GM12801 (cell line): ENCODE data around the gene UCK1.

ENCODE experiments used
- TF ChIP-seq, protein P1 (sequence below): IDR thresholded peaks from one replicate; pipeline ENCODE4 v1.5.1; 2011; ENCODE audit warnings: control low read depth; ENCODE audit not compliant: insufficient read length; ENCODE audit errors: extremely low read depth

UCK1 gene

DNA sequence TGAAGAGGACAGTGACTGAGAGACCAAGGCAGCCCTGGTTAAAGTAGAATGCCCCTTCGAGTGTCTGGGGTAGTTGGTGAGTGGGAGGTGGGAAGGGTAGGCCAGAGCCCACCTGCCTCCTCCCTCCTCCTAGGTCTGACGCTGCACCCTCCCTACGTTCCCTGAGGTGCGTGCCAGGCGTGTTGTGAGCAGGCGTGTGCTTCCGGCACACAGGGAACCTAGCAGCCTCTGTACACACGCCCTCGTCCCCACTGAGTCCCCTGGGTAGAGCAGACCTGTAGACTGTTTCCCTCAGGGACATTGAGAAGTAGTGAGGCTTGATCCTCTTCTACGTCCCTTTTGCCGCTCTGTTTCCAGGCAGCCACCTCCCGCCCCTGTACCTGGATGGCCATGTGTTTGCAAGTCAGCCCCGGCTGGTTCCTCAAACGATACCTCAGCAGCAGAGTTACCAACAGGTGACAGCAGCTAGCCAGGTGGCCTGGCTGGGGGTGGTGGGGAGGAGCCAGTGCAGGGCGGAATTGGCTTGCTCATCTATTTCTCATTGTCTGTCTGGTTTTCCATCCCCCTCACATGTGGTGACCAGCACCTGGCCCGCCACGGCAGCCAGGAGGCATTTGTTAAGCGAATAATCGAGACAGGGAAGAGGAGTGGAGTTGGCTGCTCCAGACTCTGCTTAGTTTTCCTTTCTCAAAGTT is 45.2 kb downstream of the UCK1 start:
- TF ChIP-seq, protein P1, sequence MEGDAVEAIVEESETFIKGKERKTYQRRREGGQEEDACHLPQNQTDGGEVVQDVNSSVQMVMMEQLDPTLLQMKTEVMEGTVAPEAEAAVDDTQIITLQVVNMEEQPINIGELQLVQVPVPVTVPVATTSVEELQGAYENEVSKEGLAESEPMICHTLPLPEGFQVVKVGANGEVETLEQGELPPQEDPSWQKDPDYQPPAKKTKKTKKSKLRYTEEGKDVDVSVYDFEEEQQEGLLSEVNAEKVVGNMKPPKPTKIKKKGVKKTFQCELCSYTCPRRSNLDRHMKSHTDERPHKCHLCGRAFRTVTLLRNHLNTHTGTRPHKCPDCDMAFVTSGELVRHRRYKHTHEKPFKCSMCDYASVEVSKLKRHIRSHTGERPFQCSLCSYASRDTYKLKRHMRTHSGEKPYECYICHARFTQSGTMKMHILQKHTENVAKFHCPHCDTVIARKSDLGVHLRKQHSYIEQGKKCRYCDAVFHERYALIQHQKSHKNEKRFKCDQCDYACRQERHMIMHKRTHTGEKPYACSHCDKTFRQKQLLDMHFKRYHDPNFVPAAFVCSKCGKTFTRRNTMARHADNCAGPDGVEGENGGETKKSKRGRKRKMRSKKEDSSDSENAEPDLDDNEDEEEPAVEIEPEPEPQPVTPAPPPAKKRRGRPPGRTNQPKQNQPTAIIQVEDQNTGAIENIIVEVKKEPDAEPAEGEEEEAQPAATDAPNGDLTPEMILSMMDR: no peak

DNA sequence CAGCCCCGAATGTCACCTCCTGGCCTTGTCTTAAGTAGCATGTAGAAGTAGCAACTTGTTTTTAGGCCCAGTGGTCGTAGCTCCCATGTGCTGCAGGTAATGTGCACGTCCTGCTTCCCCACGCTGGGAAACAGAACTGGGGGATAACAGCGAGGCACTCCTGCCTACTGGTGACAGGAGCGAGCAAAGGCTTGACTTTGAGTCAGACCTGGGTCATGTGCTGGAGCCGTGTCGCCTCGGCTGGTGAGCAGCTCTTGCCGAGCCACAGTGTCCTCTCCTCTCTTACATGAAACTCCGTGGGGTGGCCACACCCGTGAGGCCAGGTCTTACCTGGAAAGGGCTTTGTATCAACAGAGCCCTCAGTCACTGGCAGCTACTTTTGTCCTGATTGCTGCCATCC is 45.9 kb downstream of the UCK1 start:
- TF ChIP-seq, protein P1: no peak

DNA sequence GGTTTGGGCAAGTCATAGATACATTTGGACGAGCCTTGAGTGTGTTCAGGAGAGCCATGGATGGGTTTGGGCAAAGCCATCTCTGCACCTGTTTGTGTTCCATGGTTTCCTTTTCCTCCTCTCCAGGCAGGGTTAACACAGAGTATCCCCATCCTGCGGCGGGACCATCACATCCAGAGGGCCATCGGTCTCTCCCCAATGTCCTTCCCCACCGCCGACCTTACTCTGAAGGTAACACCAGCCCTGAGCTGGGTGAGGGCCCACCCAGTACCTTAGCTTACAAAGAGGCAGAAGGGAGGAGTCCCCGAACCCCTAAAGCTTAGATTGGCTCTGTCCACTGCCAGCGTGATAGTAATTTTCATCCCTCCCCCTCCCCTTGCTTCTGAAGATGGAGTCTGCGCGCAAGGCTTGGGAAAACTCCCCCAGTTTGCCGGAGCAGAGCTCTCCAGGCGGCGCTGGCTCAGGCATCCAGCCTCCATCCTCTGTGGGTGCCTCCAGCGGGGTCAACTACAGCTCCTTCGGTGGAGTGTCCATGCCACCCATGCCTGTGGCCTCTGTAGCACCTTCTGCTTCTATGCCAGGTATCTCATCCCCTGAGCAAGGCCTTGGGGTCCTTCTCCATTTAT is 46.4 kb downstream of the UCK1 start:
- TF ChIP-seq, protein P1: no peak

DNA sequence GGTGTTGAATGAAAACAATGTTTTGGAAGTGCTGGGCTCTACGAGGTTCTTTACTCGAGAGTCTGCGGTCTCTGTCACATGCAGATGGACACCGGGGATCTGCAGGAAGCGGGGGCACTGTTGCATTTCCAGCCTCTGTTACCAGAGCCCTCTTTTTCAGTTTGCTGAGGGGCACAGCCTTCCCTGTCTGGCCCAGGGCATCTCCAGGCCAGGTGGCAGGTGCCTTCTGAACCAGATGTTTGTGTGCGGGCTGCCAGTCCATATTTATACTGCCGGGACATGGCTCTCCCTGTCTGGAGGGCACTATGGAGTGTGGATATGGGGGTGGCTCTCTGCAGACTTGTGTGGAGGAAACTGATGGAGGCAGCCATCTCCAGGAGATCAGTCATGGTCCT is 47.0 kb downstream of the UCK1 start:
- TF ChIP-seq, protein P1: no peak

DNA sequence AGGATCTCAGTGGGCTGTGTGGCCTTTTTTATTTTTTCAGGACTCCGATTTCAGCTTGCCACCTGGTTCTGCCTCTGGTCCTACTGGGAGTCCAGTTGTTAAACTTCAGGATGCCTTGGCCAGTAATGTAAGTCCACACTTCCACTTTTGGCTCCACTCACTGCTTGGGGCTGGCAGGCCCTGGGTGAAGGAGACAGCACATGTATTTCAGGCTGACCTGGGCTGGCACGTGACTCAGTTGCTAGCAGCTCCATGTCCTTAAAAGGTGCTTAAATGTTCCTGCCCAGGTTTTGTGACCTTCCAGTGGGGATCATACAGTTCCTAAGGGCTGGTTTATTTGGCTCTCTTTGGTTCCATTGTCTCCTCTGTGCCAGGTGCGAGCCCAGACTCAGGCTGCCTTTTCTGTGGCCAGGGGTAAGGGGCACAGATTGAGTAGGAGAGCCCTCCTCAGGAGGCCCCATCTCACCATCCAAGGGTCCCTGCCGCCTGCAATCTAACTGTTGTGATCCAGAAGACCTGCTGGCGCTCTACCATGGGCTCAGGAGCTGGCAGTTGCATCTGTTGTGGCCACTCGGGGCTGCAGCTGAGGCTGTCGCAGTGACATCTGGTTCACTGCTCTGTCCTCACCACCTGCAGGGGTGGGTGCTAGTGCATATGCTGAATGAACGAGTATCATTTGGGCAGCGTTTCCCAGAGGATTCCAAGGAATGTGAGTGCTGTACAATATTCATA is 47.6 kb downstream of the UCK1 start:
- TF ChIP-seq, protein P1: no peak

DNA sequence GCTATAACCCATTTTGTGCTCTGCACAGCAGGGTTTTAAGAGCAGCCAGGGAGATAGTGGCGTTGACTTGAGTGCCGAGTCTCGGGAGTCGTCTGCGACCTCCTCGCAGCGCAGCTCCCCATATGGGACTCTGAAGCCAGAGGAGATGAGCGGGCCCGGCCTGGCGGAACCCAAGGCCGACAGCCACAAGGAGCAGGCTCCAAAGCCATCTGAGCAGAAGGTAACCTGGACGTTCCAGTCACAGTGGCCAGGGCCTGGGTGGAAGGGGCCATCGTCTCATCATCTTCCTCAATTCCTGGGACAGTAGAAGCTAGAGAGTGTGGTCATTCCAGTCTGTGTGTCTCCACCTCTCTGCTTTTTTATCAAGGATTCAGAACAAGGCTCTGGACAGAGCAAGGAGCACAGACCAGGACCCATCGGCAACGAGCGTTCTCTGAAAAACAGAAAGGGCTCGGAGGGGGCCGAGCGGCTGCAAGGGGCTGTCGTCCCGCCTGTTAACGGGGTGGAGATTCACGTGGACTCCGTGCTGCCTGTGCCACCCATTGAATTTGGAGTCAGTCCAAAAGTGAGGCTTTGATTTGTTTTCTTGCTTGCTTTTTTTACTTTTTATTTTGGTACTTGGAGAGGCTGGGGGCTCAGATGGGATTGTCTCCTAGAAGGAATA is 48.6 kb downstream of the UCK1 start:
- TF ChIP-seq, protein P1: no peak
